GM18873 (cell line): ENCODE data around the gene ATP11A.

Experiments
- ATAC-seq: cut with Tn5 transposase; IDR thresholded peaks from one replicate; pipeline ENCODE4 v1.9.1; 2021; ENCODE audit warnings: mild to moderate bottlenecking, moderate library complexity, moderate number of reproducible peaks; ENCODE audit not compliant: unreplicated experiment, low FRiP score

ATP11A gene

GRCh38 chr13:112735791-112736190 lies 46.0 kb downstream of the ATP11A start:
- ATAC-seq = no peak

GRCh38 chr13:112737294-112737693 lies 47.5 kb downstream of the ATP11A start:
- no peak for ATAC-seq

GRCh38 chr13:112738606-112739005 lies 48.8 kb downstream of the ATP11A start:
- ATAC-seq = no peak

- ATAC-seq = no peak
These were observed 50.8 kb downstream of the ATP11A start for GRCh38 chr13:112740502-112741131.

- ATAC-seq = no peak
These were observed 51.4 kb downstream of the ATP11A start for GRCh38 chr13:112741185-112741755.

GRCh38 chr13:112741835-112742570 lies 52.2 kb downstream of the ATP11A start:
- ATAC-seq = no peak

GRCh38 chr13:112742583-112742982 lies 52.7 kb downstream of the ATP11A start:
- no peak for ATAC-seq

- ATAC-seq = no peak
These were observed 53.8 kb downstream of the ATP11A start for GRCh38 chr13:112743451-112744167.

GRCh38 chr13:112744168-112745021 lies 54.6 kb downstream of the ATP11A start:
- ATAC-seq = no peak

- ATAC-seq = no peak
These were observed 56.2 kb downstream of the ATP11A start for GRCh38 chr13:112746044-112746443.

GRCh38 chr13:112747256-112747655 lies 57.4 kb downstream of the ATP11A start:
- ATAC-seq = no peak

- no peak for ATAC-seq
These were observed 59.3 kb downstream of the ATP11A start for GRCh38 chr13:112748947-112749735.

- ATAC-seq = no peak
These were observed 60.7 kb downstream of the ATP11A start for GRCh38 chr13:112750570-112750969.

GRCh38 chr13:112751617-112752016 lies 61.8 kb downstream of the ATP11A start:
- ATAC-seq = no peak

- no peak for ATAC-seq
These were observed 62.4 kb downstream of the ATP11A start for GRCh38 chr13:112752211-112752610.

GRCh38 chr13:112752711-112753541 lies 63.1 kb downstream of the ATP11A start:
- ATAC-seq = no peak

- no peak for ATAC-seq
These were observed 64.0 kb downstream of the ATP11A start for GRCh38 chr13:112753833-112754232.

- ATAC-seq = no peak
These were observed 64.6 kb downstream of the ATP11A start for GRCh38 chr13:112754281-112755025.
